HG02970 (cell line): ENCODE measurements around the gene OVCA2.

Experiments
- ATAC-seq: cut with Tn5 transposase; IDR thresholded peaks from one replicate; pipeline ENCODE4 v1.9.1; 2021; ENCODE audit warnings: mild to moderate bottlenecking, moderate library complexity, moderate number of reproducible peaks; ENCODE audit not compliant: unreplicated experiment, low FRiP score

Gene OVCA2

DNA sequence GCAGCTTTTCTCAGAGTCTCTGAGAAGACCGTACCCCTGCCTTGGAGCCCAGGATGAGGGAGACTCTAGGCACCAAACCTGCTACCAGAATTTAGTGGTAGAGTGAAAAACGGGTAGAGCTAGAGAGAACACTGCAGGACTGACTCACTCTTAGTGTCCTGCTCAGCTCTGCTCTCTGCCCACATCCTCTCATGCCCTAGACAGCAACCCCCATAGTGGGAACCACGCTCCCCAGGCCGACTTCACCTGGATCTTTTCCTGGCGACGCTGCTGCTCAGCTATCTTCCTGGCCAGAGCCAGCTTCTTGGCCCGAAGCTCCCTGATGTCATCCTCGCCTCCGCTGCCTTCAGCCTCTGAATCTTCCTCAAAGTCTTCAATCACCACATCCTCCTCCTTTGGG is 39.7 kb downstream of the OVCA2 start:
- ATAC-seq = no peak

DNA sequence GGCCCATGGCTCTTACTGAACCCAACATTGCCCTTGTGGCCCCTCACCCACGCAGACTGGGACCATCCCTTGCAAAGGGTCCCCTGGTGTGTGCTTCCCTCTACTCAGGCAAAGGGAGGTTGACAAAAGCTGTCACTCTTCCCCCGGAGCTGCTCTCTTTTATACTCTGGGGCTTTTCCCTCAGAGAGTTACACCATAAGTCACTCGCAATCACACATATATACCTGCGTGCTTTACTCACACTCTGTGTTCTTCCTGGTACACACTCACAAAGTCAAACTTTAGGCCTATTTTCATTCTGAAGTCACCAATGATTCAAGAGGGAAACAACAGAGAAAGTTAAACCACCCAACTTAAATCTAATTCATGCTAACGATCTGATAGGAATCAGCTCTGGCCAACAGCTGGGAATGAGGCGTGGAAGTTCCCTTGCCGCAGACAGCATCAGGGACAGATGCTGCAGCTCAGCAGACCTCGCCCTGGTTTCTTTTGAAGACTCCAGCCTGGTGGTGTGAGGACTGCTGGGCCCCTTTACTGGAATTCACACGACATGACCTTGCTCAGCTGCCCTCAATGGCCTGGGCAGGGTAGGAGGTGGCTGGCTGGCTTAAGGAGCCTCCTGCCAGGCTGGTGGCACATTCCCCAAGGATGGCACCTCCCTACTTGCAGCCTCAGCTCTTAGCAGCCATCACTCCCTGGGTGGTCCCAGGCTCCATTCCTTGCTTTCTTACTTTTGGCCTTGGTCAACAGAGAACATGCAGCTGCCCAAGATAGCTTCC is 40.4 kb downstream of the OVCA2 start:
- no peak for ATAC-seq

DNA sequence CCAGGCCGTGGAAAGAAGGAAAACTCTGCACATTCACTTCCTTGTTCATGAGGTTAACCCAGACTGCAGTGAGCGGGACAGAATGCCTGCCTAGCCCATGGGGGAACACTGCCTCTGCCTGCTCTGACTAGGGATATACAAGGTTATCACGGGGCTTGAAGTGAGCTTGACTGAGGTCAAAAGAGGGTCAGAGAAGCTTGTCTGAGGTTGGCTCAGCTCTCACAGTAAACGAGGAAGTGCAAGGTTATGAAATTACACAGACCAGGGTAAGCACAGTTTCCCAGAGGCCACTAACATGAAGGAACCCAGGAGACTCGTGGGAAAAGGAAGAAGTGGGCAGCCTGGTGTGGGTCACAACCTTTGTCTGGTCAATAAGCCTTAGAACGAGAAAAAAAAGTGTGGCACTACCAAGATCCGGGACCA is 41.8 kb downstream of the OVCA2 start:
- no peak for ATAC-seq

DNA sequence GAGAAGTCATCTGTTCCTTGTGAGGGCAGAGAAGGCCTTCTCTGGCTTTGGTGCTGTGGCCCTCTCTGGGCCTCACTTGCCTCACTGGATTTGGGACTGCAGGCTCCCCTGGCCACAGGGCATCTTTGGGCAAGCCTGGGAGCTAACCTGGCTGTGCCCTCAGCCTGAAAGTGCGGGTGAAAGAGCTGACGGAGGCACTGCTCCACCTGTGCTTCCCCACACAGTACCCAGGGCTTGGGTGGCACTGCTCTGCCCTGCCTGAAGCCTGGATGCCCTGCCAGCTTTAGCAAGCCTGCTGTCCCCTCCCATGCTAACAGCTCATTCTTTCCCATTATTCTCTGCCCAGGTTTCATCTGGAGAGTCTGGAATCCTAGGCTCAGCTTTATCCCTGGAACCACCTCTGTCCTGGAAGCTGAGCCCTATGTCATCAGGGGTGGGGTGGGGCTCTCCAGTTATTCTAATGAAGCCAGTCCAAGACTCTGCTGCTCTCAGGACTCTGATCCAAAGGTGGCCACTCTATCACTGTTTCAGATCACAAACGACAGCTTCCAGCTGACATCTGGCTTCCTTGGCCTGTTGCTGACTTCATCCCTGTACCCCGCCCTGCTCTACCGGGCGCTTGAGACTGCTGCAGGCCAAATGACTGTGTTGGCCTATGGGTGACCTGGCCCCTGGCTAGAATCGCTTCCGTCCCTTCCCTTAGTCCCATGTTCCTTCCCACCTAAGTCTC is 42.4 kb downstream of the OVCA2 start:
- no peak for ATAC-seq

DNA sequence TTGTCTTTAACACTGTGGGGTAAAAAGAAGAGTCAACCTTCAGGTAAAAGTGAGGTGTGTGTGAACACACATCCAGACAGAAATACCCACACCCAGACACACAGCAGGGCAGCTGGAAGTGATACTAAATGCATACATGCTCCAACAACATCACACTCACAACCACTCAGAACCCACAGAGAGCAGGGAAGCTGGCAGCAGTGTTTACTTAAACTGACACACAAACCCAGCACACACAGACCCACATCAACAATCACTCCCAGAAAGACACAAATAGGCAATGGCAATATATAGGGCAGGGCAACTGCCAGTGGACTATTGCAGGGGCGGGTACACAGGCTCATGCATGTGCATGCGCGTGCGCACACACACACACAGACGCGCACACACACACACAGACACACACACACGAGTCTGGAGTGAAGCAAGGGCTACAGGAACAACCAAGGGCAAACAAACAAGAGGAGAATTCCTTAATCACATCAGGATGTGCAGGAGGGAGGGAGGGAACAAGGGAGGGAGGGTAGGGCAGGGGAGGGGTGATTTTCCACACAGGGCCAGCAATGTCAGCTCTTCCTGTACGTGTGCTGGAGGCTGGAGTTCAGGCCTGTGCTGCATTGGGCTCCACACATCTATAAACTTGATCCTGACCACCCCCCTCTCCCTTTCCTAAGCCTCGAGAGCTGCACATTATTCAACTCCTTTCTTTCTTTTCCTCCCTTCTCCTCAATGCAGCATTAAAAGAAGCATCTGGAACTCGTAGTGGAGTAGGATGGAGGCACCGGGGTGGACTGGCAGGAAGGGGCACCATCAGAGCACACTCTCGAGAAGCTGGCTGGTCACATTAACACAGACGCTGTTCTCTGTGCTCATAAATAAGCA is 43.2 kb downstream of the OVCA2 start:
- no peak for ATAC-seq

DNA sequence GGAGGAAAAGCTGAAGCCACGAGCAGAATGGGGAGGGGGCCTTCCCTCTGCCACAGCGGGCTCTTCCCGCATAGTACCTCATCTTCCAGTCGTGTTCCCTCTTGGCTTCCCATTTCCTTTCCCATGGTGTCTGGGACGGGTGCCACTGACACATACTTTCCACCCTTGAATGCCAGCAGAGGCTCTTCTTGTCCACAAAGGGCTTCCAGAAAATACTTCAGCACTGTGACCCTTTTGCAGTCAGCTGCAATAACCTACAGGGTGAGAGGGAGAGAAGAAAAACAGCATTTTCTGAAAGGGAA is 43.8 kb downstream of the OVCA2 start:
- ATAC-seq = no peak

DNA sequence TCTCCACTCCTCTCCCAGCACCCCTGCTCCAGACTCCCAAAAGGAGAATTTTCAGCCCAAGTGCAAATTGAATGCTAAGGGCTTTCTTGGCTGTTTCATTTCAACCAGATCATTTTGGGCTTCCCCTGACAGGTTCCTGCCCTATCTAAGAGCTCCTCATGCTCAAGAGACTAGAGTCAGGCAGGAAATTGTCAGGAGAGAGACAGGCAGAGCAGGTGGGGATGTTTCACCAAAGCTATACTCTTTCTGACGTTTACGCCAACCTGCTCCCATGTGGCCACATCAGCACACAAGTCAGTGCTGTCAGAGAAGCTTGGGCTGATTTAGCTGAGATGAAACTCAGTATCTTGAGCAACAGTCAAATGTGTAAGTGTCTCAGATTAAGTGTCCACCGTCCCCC is 44.5 kb downstream of the OVCA2 start:
- no peak for ATAC-seq

DNA sequence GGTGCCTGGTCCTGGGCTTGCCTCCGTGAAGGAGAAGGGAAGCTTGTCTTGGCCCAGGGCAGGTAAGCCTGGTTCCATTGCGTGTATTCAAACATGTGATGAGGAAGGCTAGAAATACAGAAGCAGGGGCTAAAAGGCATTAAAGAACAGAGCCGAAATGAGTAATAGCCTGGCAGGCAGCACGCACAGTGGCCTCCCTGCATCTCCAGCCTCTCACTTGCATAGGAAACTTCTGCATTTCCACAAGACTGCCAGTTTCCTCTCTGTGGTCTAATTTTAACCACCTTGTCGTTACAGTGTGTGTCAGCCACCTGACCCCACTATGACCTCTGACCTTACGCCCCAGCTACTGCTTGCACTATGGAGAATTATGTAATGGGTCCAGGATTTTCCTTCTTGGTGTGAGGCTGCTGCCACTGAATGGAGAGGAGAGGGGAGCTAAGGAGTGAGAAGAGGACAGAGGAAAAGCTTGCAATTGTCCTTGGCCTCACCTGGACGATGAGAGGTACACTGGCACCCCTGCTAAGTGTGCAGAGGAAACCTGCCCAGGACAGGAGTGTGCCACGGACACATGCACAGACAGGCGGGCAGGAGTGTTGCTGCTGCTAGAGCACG is 45.9 kb downstream of the OVCA2 start:
- peak; percentile 34 for ATAC-seq

DNA sequence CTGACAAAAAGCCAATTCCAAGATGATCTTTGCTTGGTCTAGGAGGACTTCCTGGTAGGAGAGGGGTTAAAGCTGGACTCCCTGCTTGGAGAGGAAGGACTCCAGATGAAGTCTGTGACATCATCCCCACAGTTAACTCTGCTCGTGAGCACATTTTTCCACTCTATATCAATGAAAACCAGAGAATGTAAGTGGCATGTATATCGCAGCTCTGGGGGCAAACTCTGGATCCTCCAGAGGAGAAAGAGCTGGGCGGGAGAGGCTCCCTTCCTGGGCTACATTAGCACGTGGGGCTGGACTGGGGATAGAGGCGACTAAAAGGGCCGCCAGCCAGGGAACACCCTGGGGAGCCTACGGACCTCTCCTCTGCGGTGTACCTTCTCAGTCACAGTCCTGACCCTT is 47.2 kb downstream of the OVCA2 start:
- peak; percentile 28 for ATAC-seq

DNA sequence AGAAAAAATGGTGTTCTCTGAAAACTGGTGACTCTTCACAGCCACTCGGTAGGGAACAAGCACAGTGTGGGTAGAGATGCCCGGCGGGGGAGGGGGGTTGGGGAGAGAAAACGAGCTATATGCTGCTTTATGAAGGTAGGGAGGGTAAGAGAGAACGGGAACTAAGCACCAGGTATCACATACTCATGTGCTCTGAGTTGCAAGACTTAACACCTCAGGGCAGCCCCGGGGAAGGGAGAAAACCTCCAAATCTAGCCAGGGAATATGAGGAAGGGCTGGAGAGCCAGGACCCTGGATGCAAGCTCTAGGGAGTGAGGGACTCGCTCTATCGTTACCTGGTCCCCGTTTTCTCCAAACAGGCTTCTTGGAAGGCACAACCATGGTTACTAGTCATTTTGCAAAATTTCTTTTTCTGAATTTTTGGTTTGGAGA is 48.4 kb downstream of the OVCA2 start:
- ATAC-seq = no peak

DNA sequence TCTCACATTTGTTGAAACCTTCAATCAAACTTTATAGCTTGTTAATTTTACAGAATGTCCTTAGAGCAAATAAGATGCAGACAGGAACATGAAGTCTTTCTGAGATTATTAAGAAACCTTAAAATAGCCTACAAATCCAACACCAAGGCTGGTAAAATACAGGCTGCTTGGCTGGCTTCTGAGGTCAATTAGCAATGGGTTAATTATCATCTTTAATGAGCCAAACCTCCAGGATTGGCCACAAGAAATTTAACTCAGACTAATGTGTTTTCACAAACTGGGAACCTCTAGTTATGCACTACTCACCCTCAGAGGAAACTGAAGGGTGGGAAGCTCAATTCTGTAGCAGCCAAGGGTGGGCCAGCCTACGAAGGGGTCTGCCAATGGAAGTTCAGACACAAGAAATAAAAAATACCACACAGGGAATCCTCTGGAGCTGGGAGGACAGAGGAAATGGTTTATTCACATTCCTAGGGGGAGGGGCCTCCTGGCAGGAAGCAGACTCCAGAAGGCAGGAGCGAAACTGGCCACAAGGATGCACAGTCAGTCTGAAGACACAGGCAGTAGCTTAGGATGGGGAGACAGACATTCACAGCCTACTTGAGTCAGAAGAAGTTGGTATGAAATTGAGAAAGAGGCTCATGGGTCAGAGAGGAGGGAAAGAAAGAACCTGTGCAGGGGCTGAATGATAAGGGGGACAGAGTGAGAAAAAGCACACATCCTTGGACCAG is 49.1 kb downstream of the OVCA2 start:
- no peak for ATAC-seq

DNA sequence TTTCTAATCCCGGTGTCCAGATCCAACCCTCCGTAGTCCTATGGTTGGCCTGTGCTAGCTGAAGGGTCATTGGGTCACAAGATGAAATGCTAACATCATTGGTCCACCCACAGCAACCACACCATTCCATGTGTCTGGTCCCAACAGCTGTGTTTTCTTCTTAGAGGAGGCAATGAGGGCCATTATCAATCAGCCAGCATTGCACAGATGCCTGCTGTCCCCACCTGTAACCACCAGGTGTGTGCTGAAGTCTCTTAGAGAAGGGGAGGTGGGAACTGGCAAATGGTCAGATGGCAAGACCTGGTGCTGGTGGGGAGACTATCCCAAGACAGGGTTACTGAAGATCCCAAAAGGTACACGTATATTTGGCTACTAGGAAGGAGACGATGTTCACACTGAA is 50.4 kb downstream of the OVCA2 start:
- no peak for ATAC-seq
